Measurements from ENCODE around the gene MFSD12. TPM values are rescaled to one million over a fixed set of nuclear protein-coding genes. Genes with fewer than 3 reads are reported as not detected.
A peak's percentile ranks its signal among the peaks of the same experiment; 100 is the strongest.
"Not testable (repeated sequence)": the region's sequence is repeated elsewhere in the genome, so short reads cannot be mapped to it uniquely, and the experiment has no call there.

The MFSD12 gene
- total RNA-seq, 1 experiment from 2014 or later, result 115 TPM

GRCh38 chr19:3523361-3524077, 33.9 kb downstream of the MFSD12 start:
- no peak for DNase-seq (ENCODE audit: low read depth)

GRCh38 chr19:3522421-3523360, 34.7 kb downstream of the MFSD12 start:
- no peak for DNase-seq (ENCODE audit: low read depth)

GRCh38 chr19:3521104-3521445, 36.3 kb downstream of the MFSD12 start:
- DNase-seq (ENCODE audit: low read depth), result no peak

GRCh38 chr19:3520166-3521103, 37.0 kb downstream of the MFSD12 start:
- no peak for DNase-seq (ENCODE audit: low read depth)

GRCh38 chr19:3519126-3519525, 38.3 kb downstream of the MFSD12 start:
- no peak for DNase-seq (ENCODE audit: low read depth)

- no peak for DNase-seq (ENCODE audit: low read depth)
These were observed 38.7 kb downstream of the MFSD12 start for GRCh38 chr19:3518659-3519058.

- DNase-seq (ENCODE audit: low read depth), result no peak
These were observed 39.1 kb downstream of the MFSD12 start for GRCh38 chr19:3518255-3518654.

- no peak for DNase-seq (ENCODE audit: low read depth)
These were observed 39.7 kb downstream of the MFSD12 start for GRCh38 chr19:3517638-3518037.

- peak; percentile 21 for DNase-seq (ENCODE audit: low read depth)
These were observed 40.6 kb downstream of the MFSD12 start for GRCh38 chr19:3516675-3517207.

GRCh38 chr19:3515891-3516422, 41.4 kb downstream of the MFSD12 start:
- DNase-seq (ENCODE audit: low read depth), result no peak

GRCh38 chr19:3514930-3515329, 42.5 kb downstream of the MFSD12 start:
- DNase-seq (ENCODE audit: low read depth), result no peak

- DNase-seq (ENCODE audit: low read depth), result no peak
These were observed 43.9 kb downstream of the MFSD12 start for GRCh38 chr19:3513229-3514140.

GRCh38 chr19:3512562-3513228, 44.7 kb downstream of the MFSD12 start:
- DNase-seq (ENCODE audit: low read depth), result no peak

GRCh38 chr19:3511506-3512251, 45.7 kb downstream of the MFSD12 start:
- no peak for DNase-seq (ENCODE audit: low read depth)

- DNase-seq (ENCODE audit: low read depth), result no peak
These were observed 46.7 kb downstream of the MFSD12 start for GRCh38 chr19:3510727-3511126.

GRCh38 chr19:3509566-3509989, 47.8 kb downstream of the MFSD12 start:
- peak; percentile 78 for DNase-seq (ENCODE audit: low read depth)

GRCh38 chr19:3508771-3509535, 48.4 kb downstream of the MFSD12 start:
- DNase-seq (ENCODE audit: low read depth), result no peak

- not testable (repeated sequence) for DNase-seq (ENCODE audit: low read depth)
These were observed 49.2 kb downstream of the MFSD12 start for GRCh38 chr19:3508121-3508661.
